HepG2 (cell line): ENCODE data around the gene TATDN2. TPM values are rescaled to one million over a fixed set of nuclear protein-coding genes. Genes with fewer than 3 reads are reported as not detected.

Experiments used
- BHLHE40 ChIP-seq: IDR thresholded peaks from 2 replicates; pipeline ENCODE4 v1.6.1; 2011; ENCODE audit warnings: low read length, improper control_type of control experiment
- GATAD2A ChIP-seq: IDR thresholded peaks from 2 replicates; pipeline ENCODE4 v1.6.1; 2016
- LCORL ChIP-seq, 2 experiments: fragments of 450-650 bp in 1 of 2; sonication (generic) in 1 of 2; formaldehyde crosslinking in 1 of 2; IDR thresholded peaks; 2 replicates each; pipeline versions ENCODE4 v1.5.0 to v1.6.1; 2017 to 2020; ENCODE audit warnings: antibody characterized with exemption in 1 of 2, missing genetic modification reagents in 1 of 2
- MTF1 ChIP-seq: sonication (generic); formaldehyde crosslinking; IDR thresholded peaks from 2 replicates; pipeline ENCODE4 v1.5.0; 2020; ENCODE audit warnings: missing genetic modification reagents
- MXI1 ChIP-seq: IDR thresholded peaks from 3 replicates; pipeline ENCODE4 v1.6.1; 2012; ENCODE audit warnings: low read depth, low read length, inconsistent platforms, borderline replicate concordance
- NFE2 ChIP-seq: sonication (generic); formaldehyde crosslinking; IDR thresholded peaks from 2 replicates; pipeline ENCODE4 v1.4.0; 2020; ENCODE audit warnings: missing genetic modification reagents
- POLR2G ChIP-seq: fragments of 200-400 bp; formaldehyde crosslinking; IDR thresholded peaks from 2 replicates; pipeline ENCODE4 v1.6.1; 2018; ENCODE audit warnings: mild to moderate bottlenecking, low read depth, low read length, moderate library complexity
- RBFOX2 ChIP-seq: fragments of 200-400 bp; formaldehyde crosslinking; IDR thresholded peaks from 2 replicates; pipeline ENCODE4 v1.6.1; 2017; ENCODE audit warnings: low read depth, mild to moderate bottlenecking, low read length
- SMAD1 ChIP-seq: sonication (generic); formaldehyde crosslinking; IDR thresholded peaks from 2 replicates; pipeline ENCODE4 v1.4.0; 2020; ENCODE audit warnings: missing genetic modification reagents, low read depth, mild to moderate bottlenecking, borderline replicate concordance
- YEATS4 ChIP-seq: sonication (generic); formaldehyde crosslinking; IDR thresholded peaks from 2 replicates; pipeline ENCODE4 v1.4.0; 2020; ENCODE audit warnings: missing genetic modification reagents, borderline replicate concordance
- ZFP62 ChIP-seq: sonication (generic); formaldehyde crosslinking; IDR thresholded peaks from 2 replicates; pipeline ENCODE4 v1.4.0; 2020; ENCODE audit warnings: missing genetic modification reagents
- ZIK1 ChIP-seq: sonication (generic); formaldehyde crosslinking; IDR thresholded peaks from 2 replicates; pipeline ENCODE4 v1.5.0; 2020; ENCODE audit warnings: mild to moderate bottlenecking, low read depth, missing genetic modification reagents, borderline replicate concordance
- ZNF180 ChIP-seq: sonication (generic); formaldehyde crosslinking; IDR thresholded peaks from 2 replicates; pipeline ENCODE4 v1.4.0; 2020; ENCODE audit warnings: low read depth, missing genetic modification reagents, borderline replicate concordance
- ZNF264 ChIP-seq: sonication (generic); formaldehyde crosslinking; IDR thresholded peaks from 2 replicates; pipeline ENCODE4 v1.4.0; 2020; ENCODE audit warnings: missing genetic modification reagents
- ZNF33A ChIP-seq: sonication (generic); formaldehyde crosslinking; IDR thresholded peaks from 2 replicates; pipeline ENCODE4 v1.5.1; 2020; ENCODE audit warnings: missing genetic modification reagents, mild to moderate bottlenecking, moderate library complexity, borderline replicate concordance
- ZNF496 ChIP-seq: sonication (generic); formaldehyde crosslinking; IDR thresholded peaks from 2 replicates; pipeline ENCODE4 v1.8.1; 2023; ENCODE audit warnings: mild to moderate bottlenecking, moderate library complexity, missing genetic modification reagents; ENCODE audit not compliant: insufficient replicate concordance
- ZNF614 ChIP-seq: IDR thresholded peaks from 2 replicates; pipeline ENCODE4 v1.6.1; 2018; ENCODE audit warnings: missing biosample characterization, missing genetic modification reagents, inconsistent platforms, borderline replicate concordance
- ZNF678 ChIP-seq: sonication (generic); formaldehyde crosslinking; IDR thresholded peaks from 2 replicates; pipeline ENCODE4 v1.4.0; 2020; ENCODE audit warnings: mild to moderate bottlenecking, missing genetic modification reagents
- ZSCAN31 ChIP-seq: sonication (generic); formaldehyde crosslinking; IDR thresholded peaks from 2 replicates; pipeline ENCODE4 v1.5.0; 2020; ENCODE audit warnings: low read depth, mild to moderate bottlenecking, missing genetic modification reagents
- polyA plus RNA-seq, 8 experiments: library from polyadenylated mRNA; depleted of rRNA in 3 of 8; stranded (reverse) in 7 of 8; unstranded in 1 of 8; fragments of >200 nt; fragmentation: Illumina TruSeq in 4 of 8; extraction: Trizol in 4 of 8; gene quantifications; 2 replicates each; pipeline versions ENCODE4 v1.2.1 to v1.2.3, GENCODE V29; 2011 to 2016; ENCODE audit warnings: low read depth in 4 of 8, missing spikeins in 1 of 8, mixed read lengths in 1 of 8; ENCODE audit not compliant: insufficient read depth in 1 of 8
- total RNA-seq, 5 experiments: library from RNA; depleted of rRNA; stranded (reverse); fragments of >200 nt; fragmentation: Illumina TruSeq; extraction: Trizol; gene quantifications; 2 replicates each; pipeline ENCODE4 v1.2.3, GENCODE V29; 2016; ENCODE audit warnings: low read depth in 1 of 5
- TF ChIP-seq, protein P1 (sequence below): sonication (generic); formaldehyde crosslinking; IDR thresholded peaks from 2 replicates; pipeline ENCODE4 v1.5.0; 2020; ENCODE audit warnings: mild to moderate bottlenecking, missing genetic modification reagents, moderate library complexity
- TF ChIP-seq, protein P2 (sequence below): sonication (generic); formaldehyde crosslinking; conservative IDR thresholded peaks from 2 replicates; pipeline ENCODE4 v1.4.0; 2020; ENCODE audit warnings: missing genetic modification reagents
- TF ChIP-seq, protein P3 (sequence below): IDR thresholded peaks from 2 replicates; pipeline ENCODE4 v1.6.1; 2012; ENCODE audit warnings: low read depth, low read length, improper control_type of control experiment
- TF ChIP-seq, protein P4 (sequence below): IDR thresholded peaks from 2 replicates; pipeline ENCODE4 v1.6.1; 2016

TATDN2 gene
- total and polyA plus RNA-seq, 2 of the 13 experiments (the other 11 are each of a cell fraction or from before 2014, with no cell fraction given) = 12.1 to 21.9 TPM

DNA sequence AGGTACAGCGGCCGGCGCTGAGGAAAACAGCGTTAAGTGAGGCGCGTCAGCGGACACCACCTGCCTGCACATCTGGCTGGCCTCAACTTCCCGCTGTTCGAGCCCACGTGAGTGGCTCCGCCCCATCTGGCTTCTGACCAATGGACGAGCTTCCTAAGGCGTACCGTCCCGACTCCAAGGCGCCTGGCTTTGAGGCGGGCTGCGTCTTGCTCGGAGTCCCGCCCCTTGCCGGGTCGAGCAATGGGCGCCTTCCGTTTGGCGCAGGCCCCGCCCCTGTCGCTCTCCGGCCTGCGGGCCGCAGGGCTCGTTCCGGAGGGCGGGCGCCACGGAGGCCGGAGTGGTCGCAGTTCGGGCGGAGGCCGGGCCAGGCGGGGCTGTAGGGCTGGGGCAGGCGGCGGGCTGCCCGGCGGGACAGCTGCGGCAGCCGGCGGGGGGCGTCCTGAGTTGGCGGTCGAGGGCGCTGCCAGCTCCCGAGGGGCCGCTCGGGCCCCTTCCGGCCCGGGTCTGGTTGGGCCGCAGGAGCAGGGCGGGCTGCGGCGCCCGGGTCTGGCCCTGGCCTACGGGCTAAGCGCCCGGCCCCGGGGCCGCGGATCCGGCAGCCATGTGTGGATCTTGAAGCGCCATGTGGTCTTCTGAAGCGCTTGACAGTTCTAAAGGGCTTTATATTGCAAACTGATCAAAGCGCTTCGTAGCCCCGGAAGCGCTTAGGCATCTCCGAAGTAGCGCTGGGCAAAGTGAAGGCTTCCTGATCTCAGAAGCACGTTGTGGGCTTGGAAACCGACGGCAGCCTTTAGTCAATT lies at the start of gene TATDN2 (continued):
- TF ChIP-seq, protein P1, sequence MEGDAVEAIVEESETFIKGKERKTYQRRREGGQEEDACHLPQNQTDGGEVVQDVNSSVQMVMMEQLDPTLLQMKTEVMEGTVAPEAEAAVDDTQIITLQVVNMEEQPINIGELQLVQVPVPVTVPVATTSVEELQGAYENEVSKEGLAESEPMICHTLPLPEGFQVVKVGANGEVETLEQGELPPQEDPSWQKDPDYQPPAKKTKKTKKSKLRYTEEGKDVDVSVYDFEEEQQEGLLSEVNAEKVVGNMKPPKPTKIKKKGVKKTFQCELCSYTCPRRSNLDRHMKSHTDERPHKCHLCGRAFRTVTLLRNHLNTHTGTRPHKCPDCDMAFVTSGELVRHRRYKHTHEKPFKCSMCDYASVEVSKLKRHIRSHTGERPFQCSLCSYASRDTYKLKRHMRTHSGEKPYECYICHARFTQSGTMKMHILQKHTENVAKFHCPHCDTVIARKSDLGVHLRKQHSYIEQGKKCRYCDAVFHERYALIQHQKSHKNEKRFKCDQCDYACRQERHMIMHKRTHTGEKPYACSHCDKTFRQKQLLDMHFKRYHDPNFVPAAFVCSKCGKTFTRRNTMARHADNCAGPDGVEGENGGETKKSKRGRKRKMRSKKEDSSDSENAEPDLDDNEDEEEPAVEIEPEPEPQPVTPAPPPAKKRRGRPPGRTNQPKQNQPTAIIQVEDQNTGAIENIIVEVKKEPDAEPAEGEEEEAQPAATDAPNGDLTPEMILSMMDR (CRISPR knock-in tag) = peak; percentile 33; the same call in 1 of the 2 replicates
- TF ChIP-seq GATAD2A (CRISPR knock-in tag) (peak; percentile 49; the same call in 1 of the 2 replicates), ZNF33A (no peak), RBFOX2 (peak; percentile 86), ZNF678 (CRISPR knock-in tag) (0 out of 2 replicates have a peak, but pooled peaks have one; percentile 56), ZNF614 (CRISPR knock-in tag) (0 out of 2 replicates have a peak, but pooled peaks have one; percentile 19), ZFP62 (CRISPR knock-in tag) (no peak), POLR2G (peak; percentile 69), ZNF496 (CRISPR knock-in tag) (no peak), LCORL (IDR thresholded peaks at IDR 0.05) (no peak), LCORL (CRISPR knock-in tag; IDR thresholded peaks at IDR 0.05) (peak; percentile 48), BHLHE40 (peak; percentile 83), ZIK1 (CRISPR knock-in tag) (peak; percentile 53; the same call in 1 of the 2 replicates), MXI1 (peak; percentile 80; the same call in 1 of the 3 replicates), ZNF180 (CRISPR knock-in tag) (no peak), ZNF264 (CRISPR knock-in tag) (no peak), YEATS4 (CRISPR knock-in tag) (peak; percentile 64; the same call in 1 of the 2 replicates), NFE2 (CRISPR knock-in tag) (no peak), SMAD1 (CRISPR knock-in tag) (0 out of 2 replicates have a peak, but pooled peaks have one; percentile 74), MTF1 (CRISPR knock-in tag) (0 out of 2 replicates have a peak, but pooled peaks have one; percentile 64), ZSCAN31 (peak; percentile 91)
- TF ChIP-seq, protein P2, sequence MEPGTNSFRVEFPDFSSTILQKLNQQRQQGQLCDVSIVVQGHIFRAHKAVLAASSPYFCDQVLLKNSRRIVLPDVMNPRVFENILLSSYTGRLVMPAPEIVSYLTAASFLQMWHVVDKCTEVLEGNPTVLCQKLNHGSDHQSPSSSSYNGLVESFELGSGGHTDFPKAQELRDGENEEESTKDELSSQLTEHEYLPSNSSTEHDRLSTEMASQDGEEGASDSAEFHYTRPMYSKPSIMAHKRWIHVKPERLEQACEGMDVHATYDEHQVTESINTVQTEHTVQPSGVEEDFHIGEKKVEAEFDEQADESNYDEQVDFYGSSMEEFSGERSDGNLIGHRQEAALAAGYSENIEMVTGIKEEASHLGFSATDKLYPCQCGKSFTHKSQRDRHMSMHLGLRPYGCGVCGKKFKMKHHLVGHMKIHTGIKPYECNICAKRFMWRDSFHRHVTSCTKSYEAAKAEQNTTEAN (CRISPR knock-in tag) = peak; percentile 43; the same call in 1 of the 2 replicates
- TF ChIP-seq, protein P3, sequence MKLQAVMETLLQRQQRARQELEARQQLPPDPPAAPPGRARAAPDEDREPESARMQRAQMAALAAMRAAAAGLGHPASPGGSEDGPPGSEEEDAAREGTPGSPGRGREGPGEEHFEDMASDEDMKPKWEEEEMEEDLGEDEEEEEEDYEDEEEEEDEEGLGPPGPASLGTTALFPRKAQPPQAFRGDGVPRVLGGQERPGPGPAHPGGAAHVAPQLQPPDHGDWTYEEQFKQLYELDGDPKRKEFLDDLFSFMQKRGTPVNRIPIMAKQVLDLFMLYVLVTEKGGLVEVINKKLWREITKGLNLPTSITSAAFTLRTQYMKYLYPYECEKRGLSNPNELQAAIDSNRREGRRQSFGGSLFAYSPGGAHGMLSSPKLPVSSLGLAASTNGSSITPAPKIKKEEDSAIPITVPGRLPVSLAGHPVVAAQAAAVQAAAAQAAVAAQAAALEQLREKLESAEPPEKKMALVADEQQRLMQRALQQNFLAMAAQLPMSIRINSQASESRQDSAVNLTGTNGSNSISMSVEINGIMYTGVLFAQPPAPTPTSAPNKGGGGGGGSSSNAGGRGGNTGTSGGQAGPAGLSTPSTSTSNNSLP = no peak
- TF ChIP-seq, protein P4, sequence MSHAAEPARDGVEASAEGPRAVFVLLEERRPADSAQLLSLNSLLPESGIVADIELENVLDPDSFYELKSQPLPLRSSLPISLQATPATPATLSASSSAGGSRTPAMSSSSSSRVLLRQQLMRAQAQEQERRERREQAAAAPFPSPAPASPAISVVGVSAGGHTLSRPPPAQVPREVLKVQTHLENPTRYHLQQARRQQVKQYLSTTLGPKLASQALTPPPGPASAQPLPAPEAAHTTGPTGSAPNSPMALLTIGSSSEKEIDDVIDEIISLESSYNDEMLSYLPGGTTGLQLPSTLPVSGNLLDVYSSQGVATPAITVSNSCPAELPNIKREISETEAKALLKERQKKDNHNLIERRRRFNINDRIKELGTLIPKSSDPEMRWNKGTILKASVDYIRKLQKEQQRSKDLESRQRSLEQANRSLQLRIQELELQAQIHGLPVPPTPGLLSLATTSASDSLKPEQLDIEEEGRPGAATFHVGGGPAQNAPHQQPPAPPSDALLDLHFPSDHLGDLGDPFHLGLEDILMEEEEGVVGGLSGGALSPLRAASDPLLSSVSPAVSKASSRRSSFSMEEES (CRISPR knock-in tag) = peak; percentile 64; the same call in 1 of the 2 replicates
